Measurements from ENCODE around the gene ETFB. TPM values are rescaled to one million over a fixed set of nuclear protein-coding genes. Genes with fewer than 3 reads are reported as not detected.

ETFB gene
- total and polyA plus RNA-seq, 9 of the 15 experiments (the other 6 are each of a cell fraction or from before 2014, with no cell fraction given) = 18.1 to 143 (median 96.1) TPM

DNA sequence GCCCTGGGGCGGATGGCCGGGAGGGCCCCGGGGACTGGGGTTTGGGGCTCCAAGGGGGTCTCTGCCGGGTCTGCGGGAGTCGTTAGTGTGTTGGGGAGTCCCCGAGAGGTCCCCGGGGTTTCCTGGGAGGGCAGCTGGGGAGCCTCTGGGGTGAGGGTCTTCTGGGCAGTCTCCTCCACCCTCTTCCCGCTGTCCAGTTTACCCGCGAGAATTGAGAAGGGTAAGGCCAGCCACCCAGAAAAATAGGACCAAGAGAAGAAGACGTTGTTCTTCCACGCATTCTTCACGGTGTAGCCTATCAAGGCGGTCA is 1.0 kb upstream of the ETFB start (continued):
- TF ChIP-seq CBX5 (IDR thresholded peaks at IDR 0.05; ENCODE audit: borderline replicate concordance, low read depth) (no peak), KAT7 (CRISPR knock-in tag; IDR thresholded peaks at IDR 0.05; ENCODE audit: borderline replicate concordance) (no peak), CHD2 (IDR thresholded peaks at IDR 0.05; ENCODE audit: low read depth, low read length) (peak; percentile 64; the same call in 1 of the 2 replicates), CBFB (CRISPR knock-in tag; IDR thresholded peaks at IDR 0.05) (no peak), EZH2 (IDR thresholded peaks at IDR 0.05; ENCODE audit: borderline replicate concordance, low read depth, low read length) (no peak), ZNF639 (CRISPR knock-in tag; conservative IDR thresholded peaks at IDR 0.05 in 1 of 2, IDR thresholded peaks at IDR 0.05 in 1 of 2) (no peak), TRIM28 (IDR thresholded peaks at IDR 0.05) (no peak), ELF1 (tag; IDR thresholded peaks at IDR 0.05) (no peak), YY1 (IDR thresholded peaks at IDR 0.05; ENCODE audit: borderline replicate concordance in 1 of 3, control insufficient read depth in 1 of 3, extremely low read depth in 1 of 3, insufficient read depth in 3 of 3, insufficient read length in 1 of 3, insufficient replicate concordance in 2 of 3, low read depth in 1 of 3, low read length in 2 of 3) (peak in 1 of 3 experiments; percentile 25), HDAC6 (IDR thresholded peaks at IDR 0.05; ENCODE audit: low read depth, low read length) (no peak), GABPB1 (CRISPR knock-in tag; IDR thresholded peaks at IDR 0.05) (no peak), HNRNPLL (IDR thresholded peaks at IDR 0.05; ENCODE audit: low read depth, low read length, poor library complexity, severe bottlenecking) (no peak), RBM22 (IDR thresholded peaks at IDR 0.05; ENCODE audit: low read depth, low read length, poor library complexity, severe bottlenecking) (no peak)
- TF ChIP-seq, protein P1, sequence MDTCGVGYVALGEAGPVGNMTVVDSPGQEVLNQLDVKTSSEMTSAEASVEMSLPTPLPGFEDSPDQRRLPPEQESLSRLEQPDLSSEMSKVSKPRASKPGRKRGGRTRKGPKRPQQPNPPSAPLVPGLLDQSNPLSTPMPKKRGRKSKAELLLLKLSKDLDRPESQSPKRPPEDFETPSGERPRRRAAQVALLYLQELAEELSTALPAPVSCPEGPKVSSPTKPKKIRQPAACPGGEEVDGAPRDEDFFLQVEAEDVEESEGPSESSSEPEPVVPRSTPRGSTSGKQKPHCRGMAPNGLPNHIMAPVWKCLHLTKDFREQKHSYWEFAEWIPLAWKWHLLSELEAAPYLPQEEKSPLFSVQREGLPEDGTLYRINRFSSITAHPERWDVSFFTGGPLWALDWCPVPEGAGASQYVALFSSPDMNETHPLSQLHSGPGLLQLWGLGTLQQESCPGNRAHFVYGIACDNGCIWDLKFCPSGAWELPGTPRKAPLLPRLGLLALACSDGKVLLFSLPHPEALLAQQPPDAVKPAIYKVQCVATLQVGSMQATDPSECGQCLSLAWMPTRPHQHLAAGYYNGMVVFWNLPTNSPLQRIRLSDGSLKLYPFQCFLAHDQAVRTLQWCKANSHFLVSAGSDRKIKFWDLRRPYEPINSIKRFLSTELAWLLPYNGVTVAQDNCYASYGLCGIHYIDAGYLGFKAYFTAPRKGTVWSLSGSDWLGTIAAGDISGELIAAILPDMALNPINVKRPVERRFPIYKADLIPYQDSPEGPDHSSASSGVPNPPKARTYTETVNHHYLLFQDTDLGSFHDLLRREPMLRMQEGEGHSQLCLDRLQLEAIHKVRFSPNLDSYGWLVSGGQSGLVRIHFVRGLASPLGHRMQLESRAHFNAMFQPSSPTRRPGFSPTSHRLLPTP (IDR thresholded peaks at IDR 0.05; ENCODE audit: borderline replicate concordance, extremely low read depth, insufficient read length) = no peak

All from K562 (cell line).